ENCODE results near the gene QRICH2. TPM values are rescaled to one million over a fixed set of nuclear protein-coding genes. Genes with fewer than 3 reads are reported as not detected.

QRICH2 gene
- total and polyA plus RNA-seq, 7 donors: 0.69 to 5.0 (median 2.5) TPM

- Histone ChIP-seq H3K4me3 (no peak overlapping the region), H3K4me1 (peaks cover 0 to 30% (median 27%) of the 10 kb centered on the region in 4 donors), H3K27ac (no peak overlapping the region), H3K9me3 (no peaks in the 10 kb centered on the region), H3K36me3 (peaks cover 0 to 7% (median 4%) of the 10 kb centered on the region in 4 donors), H3K27me3 (no peaks in the 10 kb centered on the region)
- DNase-seq: no peak
- WGBS, 2 donors: 86 to 94% methylated on average over 22 of the region's 22 CpGs
- TF ChIP-seq CTCF (IDR thresholded peaks at IDR 0.05) (no peak), POLR2AphosphoS5 (IDR thresholded peaks at IDR 0.05) (no peak), EP300 (IDR thresholded peaks at IDR 0.05) (no peak), POLR2A (IDR thresholded peaks at IDR 0.05) (no peak)
- intact Hi-C loops (cut with DNase I): loop anchor here (5.0 kb wide), 1 partner anchor 273 kb away; the partner anchor contains the start of gene CDK3
Observed at GRCh38 chr17:76275382-76276068, 32.6 kb downstream of the QRICH2 start.

DNA sequence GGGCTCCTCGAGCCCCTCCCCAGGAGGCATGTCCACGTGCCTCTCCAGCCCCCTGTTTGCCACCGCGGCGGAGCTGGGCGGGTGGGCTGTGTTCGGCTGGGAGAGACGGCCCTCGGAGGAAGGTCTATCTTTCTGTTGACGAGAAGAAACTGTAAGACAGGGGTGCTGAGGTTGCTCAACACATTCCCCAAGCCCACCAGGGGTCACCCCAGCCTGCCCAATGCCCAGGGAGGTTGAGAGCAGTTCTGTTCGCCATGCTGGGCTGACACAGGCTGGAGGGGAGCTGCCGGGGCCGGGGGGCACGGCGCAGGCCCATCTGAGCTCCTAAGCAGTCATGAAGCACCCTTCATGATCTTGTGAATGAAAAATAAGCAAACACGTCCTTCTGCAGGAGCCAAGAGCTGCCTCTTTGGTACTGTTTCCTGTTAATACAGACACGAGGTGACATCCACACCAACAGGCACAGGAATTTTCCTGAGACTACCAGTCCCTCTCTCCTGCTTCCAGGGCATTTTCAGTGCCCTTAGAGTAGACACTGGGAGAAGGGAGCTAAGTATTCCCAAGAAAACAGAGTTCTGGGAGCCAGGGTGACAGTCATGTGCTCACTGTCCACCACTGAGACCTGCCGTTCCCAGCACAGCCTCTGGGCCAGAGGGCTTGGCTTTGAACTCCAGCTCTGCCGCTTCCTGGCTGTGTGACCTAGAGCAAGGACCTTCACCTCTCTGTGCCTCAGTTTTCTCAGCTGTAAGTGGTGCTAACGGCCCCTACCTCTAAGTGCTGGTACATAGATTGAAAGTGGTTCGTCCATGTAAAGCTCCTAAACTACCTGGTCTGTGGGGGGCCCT lies 33.7 kb downstream of the QRICH2 start:
- peak overlapping the region in 1 of 4 donors; percentile 20 for H3K27ac ChIP-seq
- H3K27me3 ChIP-seq: no peaks in the 10 kb centered on the region
- TF ChIP-seq POLR2AphosphoS5 (IDR thresholded peaks at IDR 0.05) (no peak), POLR2A (IDR thresholded peaks at IDR 0.05) (no peak), CTCF (IDR thresholded peaks at IDR 0.05) (no peak), EP300 (IDR thresholded peaks at IDR 0.05) (no peak)
- no peaks in the 10 kb centered on the region for H3K9me3 ChIP-seq
- H3K4me1 ChIP-seq: peaks cover 0 to 37% (median 31%) of the 10 kb centered on the region in 4 donors
- 67 to 77% methylated on average over 21 of the region's 21 CpGs for WGBS, 2 donors
- intact Hi-C loops (cut with DNase I): no loop called here
- H3K36me3 ChIP-seq: peaks cover under 1 to 19% (median 9%) of the 10 kb centered on the region in 4 donors
- no peak for DNase-seq
- no peak overlapping the region for H3K4me3 ChIP-seq

DNA sequence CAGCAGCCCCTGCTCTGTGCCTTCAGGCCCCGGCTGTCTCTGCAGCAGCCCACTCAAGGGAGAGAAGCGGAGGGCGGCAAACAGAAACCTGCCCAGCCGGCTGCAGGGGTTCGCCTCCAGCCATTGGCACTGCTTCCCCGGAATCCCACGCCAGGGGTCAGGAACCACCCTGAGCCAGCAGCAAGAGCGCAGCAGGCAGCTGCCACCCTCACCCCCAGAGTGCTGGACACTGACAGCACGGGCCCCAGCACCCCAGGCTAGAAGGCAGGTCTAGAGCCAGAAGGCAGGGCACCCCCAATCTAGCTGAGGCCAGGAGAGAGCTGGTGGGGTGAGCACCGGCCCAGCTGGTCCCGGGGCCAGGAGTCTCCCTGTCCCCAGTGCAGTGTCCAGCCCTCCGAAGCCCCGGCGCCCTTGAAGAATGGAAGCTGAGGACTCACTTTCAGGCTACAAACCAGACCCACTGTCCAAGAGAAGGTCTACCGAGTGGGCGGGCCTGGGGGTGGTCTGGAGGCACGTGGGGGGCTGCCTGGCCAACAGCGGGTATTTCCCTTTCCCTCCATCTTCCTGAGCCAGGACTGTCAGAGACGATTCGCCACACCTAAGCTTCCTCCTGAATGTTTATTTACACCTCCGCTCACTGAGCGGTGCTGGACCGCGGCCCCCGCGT lies 34.5 kb downstream of the QRICH2 start:
- DNase-seq: no peak
- peaks cover 0 to 41% (median 35%) of the 10 kb centered on the region in 4 donors for H3K4me1 ChIP-seq
- intact Hi-C loops (cut with DNase I): no loop called here

More for the DNA sequence above, 34.5 kb downstream of the QRICH2 start:
- Histone ChIP-seq H3K36me3 (peaks cover 6 to 24% (median 9%) of the 10 kb centered on the region in 4 donors), H3K4me3 (no peak overlapping the region), H3K27ac (peak overlapping the region in 1 of 4 donors; percentile 20), H3K9me3 (no peaks in the 10 kb centered on the region), H3K27me3 (no peaks in the 10 kb centered on the region)
- WGBS, 2 donors: 66 to 80% methylated on average over 26 of the region's 26 CpGs
- TF ChIP-seq CTCF (IDR thresholded peaks at IDR 0.05) (no peak), EP300 (IDR thresholded peaks at IDR 0.05) (no peak), POLR2A (IDR thresholded peaks at IDR 0.05) (no peak), POLR2AphosphoS5 (IDR thresholded peaks at IDR 0.05) (no peak)
